Endothelial cell of umbilical vein (primary cell): ENCODE measurements around the gene ALDH1A3. TPM values are rescaled to one million over a fixed set of nuclear protein-coding genes. Genes with fewer than 3 reads are reported as not detected.

ENCODE experiments used
- BruUV-seq: library from RNA; stranded (reverse); fragments of 400-500 nt; replicated peaks from 2 replicates; lab custom pipeline; 2021; lab: Mats Ljungman, UMichigan
- CTCF ChIA-PET: fragments of 300-600, 350-600 bp; sonication (Branson Sonifier 250); formaldehyde crosslinking; loops from one replicate; lab custom pipeline; 2021; ENCODE audit warnings: antibody characterized with exemption, inconsistent platforms; lab: Charles Lee
- POLR2A ChIA-PET: fragments of 300-600, 350-600 bp; sonication (Branson Sonifier 250); formaldehyde crosslinking; loops from one replicate; lab custom pipeline; 2021; ENCODE audit warnings: antibody characterized with exemption, inconsistent platforms; lab: Charles Lee
- DNase-seq: peaks from one replicate; pipeline ENCODE4 v3.0.0-alpha.2; 2011; ENCODE audit warnings: low read depth, low spot score
- FAIRE-seq: peaks from 2 replicates; lab custom pipeline; 2011; peaks lifted over from hg19 to GRCh38; lab: Jason Lieb, UNC
- H2AFZ ChIP-seq: 2 replicates; pipeline ENCODE4 v1.6.0; 2012; ENCODE audit warnings: low read depth, low read length, control low read depth, inconsistent platforms
- H3K27ac ChIP-seq: 2 replicates; pipeline ENCODE4 v1.5.1; 2011; ENCODE audit warnings: low read depth, mild to moderate bottlenecking, control low read depth, low read length, moderate library complexity; ENCODE audit not compliant: insufficient read depth
- H3K27me3 ChIP-seq, 2 experiments: 2 replicates each; pipeline versions ENCODE4 v1.6.0 to v1.6.1; 2011; ENCODE audit warnings: low read length in 2 of 2, mixed read lengths in 1 of 2; ENCODE audit not compliant: control insufficient read depth in 2 of 2, insufficient read depth in 2 of 2
- H3K36me3 ChIP-seq, 2 experiments: 2 replicates in 1 of 2; 3 replicates in 1 of 2; pipeline ENCODE4 v1.5.1; 2011; ENCODE audit warnings: low read length in 2 of 2, mild to moderate bottlenecking in 1 of 2, moderate library complexity in 1 of 2; ENCODE audit not compliant: control insufficient read depth in 2 of 2, insufficient read depth in 2 of 2; ENCODE audit errors: extremely low read depth in 1 of 2
- H3K4me1 ChIP-seq: 3 replicates; pipeline ENCODE4 v1.5.1; 2011; ENCODE audit warnings: mild to moderate bottlenecking, low read length; ENCODE audit not compliant: control insufficient read depth, insufficient read depth; ENCODE audit errors: extremely low read depth
- H3K4me2 ChIP-seq: 2 replicates; pipeline ENCODE4 v1.6.1; 2011; ENCODE audit warnings: low read length, control low read depth, mixed read lengths; ENCODE audit not compliant: insufficient read depth
- H3K4me3 ChIP-seq, 3 experiments: fragments of 200-600 bp in 1 of 3; sonication (generic), shearing (Covaris generic) in 1 of 3; replicated peaks in 1 of 3; 2 replicates each; pipeline ENCODE4 v1.5.1; 2011 to 2016; ENCODE audit warnings: control low read depth in 3 of 3, low read length in 3 of 3, mild to moderate bottlenecking in 2 of 3, inconsistent platforms in 1 of 3, low read depth in 1 of 3, moderate library complexity in 1 of 3; ENCODE audit not compliant: insufficient read depth in 1 of 3
- H3K79me2 ChIP-seq: 2 replicates; pipeline ENCODE4 v1.6.0; 2012; ENCODE audit warnings: low read length, inconsistent platforms; ENCODE audit not compliant: control insufficient read depth, insufficient read depth
- H3K9ac ChIP-seq: replicated peaks from 2 replicates; pipeline ENCODE3; 2011; ENCODE audit warnings: low read length, control low read depth; ENCODE audit not compliant: insufficient read depth; ENCODE audit errors: extremely low read depth
- H3K9me1 ChIP-seq: replicated peaks from 3 replicates; pipeline ENCODE4 v1.6.0; 2011; ENCODE audit warnings: mild to moderate bottlenecking, low read length; ENCODE audit not compliant: control insufficient read depth, insufficient read depth; ENCODE audit errors: extremely low read depth
- H3K9me3 ChIP-seq: replicated peaks from 2 replicates; pipeline ENCODE4 v1.5.1; 2012; ENCODE audit warnings: low read length, inconsistent platforms; ENCODE audit not compliant: control insufficient read depth, insufficient read depth
- H4K20me1 ChIP-seq: replicated peaks from 2 replicates; pipeline ENCODE3; 2011; ENCODE audit warnings: mild to moderate bottlenecking, low read length; ENCODE audit not compliant: control insufficient read depth, insufficient read depth; ENCODE audit errors: extremely low read depth
- CTCF ChIP-seq, 2 donors: IDR thresholded peaks; 1 replicate in 1 of 2; 2 replicates in 1 of 2; pipeline ENCODE4 v1.5.1; 2011; ENCODE audit warnings: low read length in 2 of 2, mild to moderate bottlenecking in 2 of 2, moderate library complexity in 2 of 2, control low read depth in 1 of 2, inconsistent platforms in 1 of 2, low read depth in 1 of 2; ENCODE audit not compliant: insufficient read depth in 1 of 2; ENCODE audit errors: extremely low read depth in 1 of 2
- EZH2 ChIP-seq: IDR thresholded peaks from 2 replicates; pipeline ENCODE4 v1.6.1; 2012; ENCODE audit warnings: borderline replicate concordance, low read depth, mild to moderate bottlenecking, moderate library complexity, low read length, inconsistent platforms; ENCODE audit not compliant: severe bottlenecking
- FOS ChIP-seq: IDR thresholded peaks from 2 replicates; pipeline ENCODE4 v1.6.1; 2011; ENCODE audit warnings: mild to moderate bottlenecking, low read length, moderate library complexity, borderline replicate concordance; ENCODE audit not compliant: insufficient read depth
- GATA2 ChIP-seq: IDR thresholded peaks from 2 replicates; pipeline ENCODE4 v1.7.0; 2011; ENCODE audit warnings: low read depth, mild to moderate bottlenecking, moderate library complexity, mixed read lengths, low read length; ENCODE audit not compliant: insufficient read length, insufficient read depth
- MAX ChIP-seq: IDR thresholded peaks from 2 replicates; pipeline ENCODE4 v1.6.1; 2011; ENCODE audit not compliant: insufficient read depth, insufficient read length
- POLR2A ChIP-seq: IDR thresholded peaks from 2 replicates; pipeline ENCODE4 v1.6.1; 2012; ENCODE audit warnings: low read depth, mild to moderate bottlenecking, control low read depth, low read length
- dilution Hi-C: fragments of 300-500 bp; cut with MboI; formaldehyde crosslinking; loops from one replicate; pipeline ENCODE4 v1.15.0; 2019; ENCODE audit warnings: low sequenced_read_pairs; ENCODE audit not compliant: extremely low pct_ligation_motif_present
- intact Hi-C: fragments of 100-400 bp; cut with micrococcal nuclease; formaldehyde crosslinking; loops from one replicate; pipeline ENCODE4 v1.10.0; 2022
- polyA plus RNA-seq, 4 experiments: library from polyadenylated mRNA; depleted of rRNA in 3 of 4; stranded (reverse) in 3 of 4; unstranded in 1 of 4; fragments of >200 nt; gene quantifications; 2 replicates each; pipeline versions ENCODE4 v1.2.1 to v1.2.3, GENCODE V29; 2011 to 2012; ENCODE audit warnings: missing spikeins in 1 of 4
- total RNA-seq: library from RNA; stranded (reverse); gene quantifications from 2 replicates; pipeline ENCODE4 v1.2.3, GENCODE V29; 2021

Gene ALDH1A3
- total and polyA plus RNA-seq, 2 donors (not counting 3 experiments of a cell fraction or from before 2014, with no cell fraction given) = 2.8 to 5.8 TPM

GRCh38 chr15:100873029-100873677 lies 6.5 kb upstream of the ALDH1A3 start:
- no peak overlapping the region for H3K27ac ChIP-seq
- FAIRE-seq (peak; percentile 81), DNase-seq (peak; percentile 82)
- H3K9ac ChIP-seq = no peak overlapping the region
- H3K4me1 ChIP-seq = no peaks in the 10 kb centered on the region
- no peaks in the 10 kb centered on the region for H3K36me3 ChIP-seq
- ChIA-PET POLR2A (interaction anchor here (0.9 kb wide), 1 partner anchor 523 kb away, joined by 3 read pairs; no protein-coding TSS in a partner anchor), CTCF (interaction anchor here (0.6 to 2.8 kb wide), 62 partner anchors 9 to 942 kb away, joined by 3 to 66 read pairs (median 5); partner anchors contain the start of genes ASB7, LINS1 and LRRK1)
- dilution Hi-C loops (no loop called here), intact Hi-C loops (loop anchor here (1.0 to 10.0 kb wide), 5 partner anchors 134 to 518 kb away; no protein-coding TSS in a partner anchor)
- H3K9me1 ChIP-seq = no peaks in the 10 kb centered on the region
- H2AFZ ChIP-seq = no peak overlapping the region
- no peaks in the 10 kb centered on the region for H3K79me2 ChIP-seq
- no peak overlapping the region for H3K4me3 ChIP-seq
- H3K27me3 ChIP-seq = peaks cover 5 to 6% of the 10 kb centered on the region in 2 experiments
- no peaks in the 10 kb centered on the region for H4K20me1 ChIP-seq
- H3K4me2 ChIP-seq = no peak overlapping the region
- BruUV-seq = no TSS peak
- no peaks in the 10 kb centered on the region for H3K9me3 ChIP-seq
- peak; percentile 73 to 74 for TF ChIP-seq CTCF (IDR thresholded peaks at IDR 0.05; ENCODE audit: extremely low read depth in 1 of 2, insufficient read depth in 1 of 2, low read depth in 1 of 2, low read length in 2 of 2)
- TF ChIP-seq FOS = no peak
- TF ChIP-seq POLR2A = no peak
- no peak for TF ChIP-seq EZH2
- TF ChIP-seq MAX = no peak
- TF ChIP-seq GATA2 = no peak
